MM.1S (cell line): ENCODE results near the gene PPP1R7.

Experiments used
- EZH2phosphoT487 ChIP-seq: fragments of 300-600 bp; sonication (generic); IDR thresholded peaks from 2 replicates; pipeline ENCODE4 v1.6.1; 2018; ENCODE audit warnings: antibody characterized with exemption, low read length
- TF ChIP-seq, protein P1 (sequence below): fragments of 300-600 bp; sonication (generic); IDR thresholded peaks from 2 replicates; pipeline ENCODE4 v1.5.1; 2016; ENCODE audit warnings: antibody characterized with exemption, low read length, mixed read lengths

- TF ChIP-seq, protein P1, sequence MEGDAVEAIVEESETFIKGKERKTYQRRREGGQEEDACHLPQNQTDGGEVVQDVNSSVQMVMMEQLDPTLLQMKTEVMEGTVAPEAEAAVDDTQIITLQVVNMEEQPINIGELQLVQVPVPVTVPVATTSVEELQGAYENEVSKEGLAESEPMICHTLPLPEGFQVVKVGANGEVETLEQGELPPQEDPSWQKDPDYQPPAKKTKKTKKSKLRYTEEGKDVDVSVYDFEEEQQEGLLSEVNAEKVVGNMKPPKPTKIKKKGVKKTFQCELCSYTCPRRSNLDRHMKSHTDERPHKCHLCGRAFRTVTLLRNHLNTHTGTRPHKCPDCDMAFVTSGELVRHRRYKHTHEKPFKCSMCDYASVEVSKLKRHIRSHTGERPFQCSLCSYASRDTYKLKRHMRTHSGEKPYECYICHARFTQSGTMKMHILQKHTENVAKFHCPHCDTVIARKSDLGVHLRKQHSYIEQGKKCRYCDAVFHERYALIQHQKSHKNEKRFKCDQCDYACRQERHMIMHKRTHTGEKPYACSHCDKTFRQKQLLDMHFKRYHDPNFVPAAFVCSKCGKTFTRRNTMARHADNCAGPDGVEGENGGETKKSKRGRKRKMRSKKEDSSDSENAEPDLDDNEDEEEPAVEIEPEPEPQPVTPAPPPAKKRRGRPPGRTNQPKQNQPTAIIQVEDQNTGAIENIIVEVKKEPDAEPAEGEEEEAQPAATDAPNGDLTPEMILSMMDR, result peak; percentile 29; the same call in 1 of the 2 replicates
- TF ChIP-seq EZH2phosphoT487, result no peak
Observed at GRCh38 chr2:241218131-241219029, 68.1 kb downstream of the PPP1R7 start.
